HG02623 (cell line): ENCODE results near the gene ACACB.

Source experiments
- ATAC-seq: cut with Tn5 transposase; IDR thresholded peaks from one replicate; pipeline ENCODE4 v1.9.1; 2021; ENCODE audit warnings: moderate library complexity; ENCODE audit not compliant: unreplicated experiment

Gene ACACB

GRCh38 chr12:109292342-109292711 is 175.9 kb downstream of the ACACB start:
- no peak for ATAC-seq

DNA sequence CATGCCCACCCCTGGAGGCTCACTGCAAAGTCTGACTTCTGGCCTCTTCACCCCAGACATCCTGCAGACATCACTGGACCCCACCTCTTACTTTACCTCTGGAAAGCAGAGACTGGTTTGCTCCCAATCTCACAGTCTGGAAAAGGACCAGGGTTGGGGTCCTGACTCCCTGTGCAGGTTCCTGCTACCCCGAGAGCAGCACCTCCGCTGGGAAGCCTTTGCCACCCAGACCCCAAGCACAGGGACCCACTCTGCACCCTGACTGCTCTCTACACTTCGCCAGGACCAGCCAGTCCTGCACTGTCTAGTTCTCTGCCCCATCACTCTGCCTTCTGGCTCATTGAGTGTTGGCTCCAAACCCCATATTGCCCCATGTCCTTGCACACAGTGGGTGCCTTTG is 176.7 kb downstream of the ACACB start:
- no peak for ATAC-seq

DNA sequence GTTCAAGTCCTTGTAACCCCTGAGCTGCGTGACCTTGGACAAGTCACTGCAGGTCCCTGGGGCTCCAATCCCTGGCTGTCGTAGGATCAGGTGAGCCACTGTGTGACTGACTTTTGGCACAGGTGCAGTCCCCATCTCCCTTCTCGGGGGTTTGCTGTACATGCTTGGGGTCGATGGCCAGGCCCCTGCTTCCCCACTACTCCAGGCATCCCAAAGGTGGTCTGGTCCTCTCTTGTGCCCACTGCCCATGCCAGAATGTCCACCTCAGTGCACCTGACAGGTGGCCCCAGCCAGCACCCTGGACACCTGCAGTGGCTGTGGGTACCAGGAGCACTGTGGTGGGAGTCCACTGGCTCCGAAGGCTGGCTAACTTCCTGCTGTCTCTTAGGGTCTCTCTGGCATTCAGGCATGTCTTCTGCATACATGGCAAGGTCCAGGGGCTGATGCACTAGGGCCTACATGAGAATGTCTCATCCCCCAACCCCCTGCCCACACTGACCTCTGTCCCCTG is 178.0 kb downstream of the ACACB start:
- ATAC-seq, result no peak

DNA sequence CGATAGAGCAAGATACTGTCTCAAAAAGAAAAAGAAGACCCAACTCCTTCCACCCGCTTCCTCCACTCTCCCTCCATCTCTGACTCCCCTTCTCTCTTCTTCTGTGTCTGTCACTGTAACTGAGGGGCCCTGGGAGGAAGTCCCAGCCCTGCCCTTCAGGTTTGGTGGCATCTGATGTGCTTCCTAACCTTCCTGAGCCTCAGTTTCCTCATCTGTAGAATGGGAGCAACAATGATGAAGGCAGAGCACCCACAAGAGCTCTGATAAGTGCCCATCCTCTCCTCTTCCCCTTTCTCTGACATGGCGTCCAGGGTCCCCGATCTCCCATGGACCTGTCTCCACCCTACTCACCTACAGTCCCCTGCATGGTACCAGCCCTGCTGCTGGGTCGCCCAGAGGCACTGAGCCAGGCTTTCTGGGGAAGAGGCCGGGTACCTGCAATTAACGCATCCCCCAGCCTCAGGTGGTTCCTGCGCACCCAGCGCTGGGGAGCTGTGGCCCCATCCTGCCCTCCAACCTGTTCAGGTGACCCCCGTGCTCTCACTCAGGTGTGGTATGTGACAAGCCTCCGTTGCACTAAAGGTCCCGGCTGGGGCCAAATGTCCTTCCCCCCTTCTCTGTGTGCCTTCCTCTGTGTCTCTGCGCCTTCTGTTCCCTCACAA is 179.5 kb downstream of the ACACB start:
- ATAC-seq, result no peak

- no peak for ATAC-seq
Measured at GRCh38 chr12:109296431-109296830, 180.0 kb downstream of the ACACB start.

GRCh38 chr12:109299849-109300248 is 183.5 kb downstream of the ACACB start:
- no peak for ATAC-seq

DNA sequence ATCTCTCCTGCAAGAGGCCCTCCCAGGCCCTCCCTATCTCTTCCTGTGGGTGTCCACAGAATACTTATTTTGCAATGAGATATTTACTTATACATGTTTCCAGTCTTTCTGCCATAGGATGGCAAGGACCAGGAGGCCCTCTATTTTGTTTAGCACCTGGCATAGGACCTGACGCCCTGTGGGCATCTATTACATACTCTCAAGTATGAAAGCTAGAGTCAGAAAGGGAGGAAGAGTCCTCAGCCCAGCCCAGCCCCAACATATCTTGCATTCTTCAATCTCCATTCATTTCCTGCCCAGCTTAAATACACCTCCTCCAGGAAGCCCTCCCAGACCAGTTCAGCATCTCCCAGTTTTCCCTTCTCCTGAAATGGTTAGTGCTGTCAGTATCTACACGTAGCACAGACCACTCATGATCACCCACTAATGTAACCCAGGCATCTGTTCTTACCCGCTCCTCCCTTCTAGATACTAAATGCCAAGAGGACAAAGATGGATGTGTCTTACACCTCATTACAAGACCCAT is 185.3 kb downstream of the ACACB start:
- no peak for ATAC-seq

DNA sequence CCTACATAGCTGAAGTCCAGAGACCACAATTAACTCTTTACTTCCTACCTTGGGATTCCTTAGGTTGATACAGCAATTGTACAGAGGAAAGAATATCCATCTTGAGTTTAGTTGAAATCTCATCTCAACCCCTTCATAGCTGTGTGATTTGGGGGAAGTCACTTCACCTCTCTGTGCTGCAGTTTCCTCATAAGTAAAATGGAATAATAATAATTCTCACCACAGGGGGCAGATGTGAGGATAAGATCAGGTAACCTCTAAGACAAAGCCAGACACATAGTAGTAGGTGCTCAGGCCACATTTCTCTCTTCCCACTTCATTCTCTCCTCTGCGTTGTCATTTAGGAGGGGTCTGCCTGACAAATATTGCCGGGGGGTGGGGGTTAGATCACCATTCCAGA is 186.0 kb downstream of the ACACB start:
- no peak for ATAC-seq

GRCh38 chr12:109302770-109303169 is 186.4 kb downstream of the ACACB start:
- ATAC-seq, result no peak

DNA sequence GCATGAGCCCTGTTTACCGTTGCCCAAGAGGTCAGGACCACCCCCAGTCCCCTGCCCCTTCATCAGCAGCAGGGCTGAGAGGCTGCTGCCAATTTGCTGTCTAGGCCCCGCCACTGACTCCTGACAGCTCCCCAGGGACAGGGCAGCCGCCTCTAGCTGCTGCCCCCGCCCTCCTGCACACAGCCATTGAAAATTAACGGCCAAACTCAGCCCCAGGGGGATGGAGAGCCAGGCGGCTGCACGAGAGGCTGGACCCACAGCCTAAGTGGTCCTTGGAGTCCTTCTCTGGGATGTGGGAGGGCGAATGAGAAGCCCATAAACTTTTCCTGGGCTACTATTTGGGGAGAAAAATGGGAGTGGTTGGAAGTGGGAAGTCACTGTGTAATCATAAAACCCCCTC is 188.1 kb downstream of the ACACB start:
- no peak for ATAC-seq

- no peak for ATAC-seq
Measured at GRCh38 chr12:109305547-109305946, 189.2 kb downstream of the ACACB start.

- ATAC-seq, result no peak
Measured at GRCh38 chr12:109307051-109307450, 190.7 kb downstream of the ACACB start.

DNA sequence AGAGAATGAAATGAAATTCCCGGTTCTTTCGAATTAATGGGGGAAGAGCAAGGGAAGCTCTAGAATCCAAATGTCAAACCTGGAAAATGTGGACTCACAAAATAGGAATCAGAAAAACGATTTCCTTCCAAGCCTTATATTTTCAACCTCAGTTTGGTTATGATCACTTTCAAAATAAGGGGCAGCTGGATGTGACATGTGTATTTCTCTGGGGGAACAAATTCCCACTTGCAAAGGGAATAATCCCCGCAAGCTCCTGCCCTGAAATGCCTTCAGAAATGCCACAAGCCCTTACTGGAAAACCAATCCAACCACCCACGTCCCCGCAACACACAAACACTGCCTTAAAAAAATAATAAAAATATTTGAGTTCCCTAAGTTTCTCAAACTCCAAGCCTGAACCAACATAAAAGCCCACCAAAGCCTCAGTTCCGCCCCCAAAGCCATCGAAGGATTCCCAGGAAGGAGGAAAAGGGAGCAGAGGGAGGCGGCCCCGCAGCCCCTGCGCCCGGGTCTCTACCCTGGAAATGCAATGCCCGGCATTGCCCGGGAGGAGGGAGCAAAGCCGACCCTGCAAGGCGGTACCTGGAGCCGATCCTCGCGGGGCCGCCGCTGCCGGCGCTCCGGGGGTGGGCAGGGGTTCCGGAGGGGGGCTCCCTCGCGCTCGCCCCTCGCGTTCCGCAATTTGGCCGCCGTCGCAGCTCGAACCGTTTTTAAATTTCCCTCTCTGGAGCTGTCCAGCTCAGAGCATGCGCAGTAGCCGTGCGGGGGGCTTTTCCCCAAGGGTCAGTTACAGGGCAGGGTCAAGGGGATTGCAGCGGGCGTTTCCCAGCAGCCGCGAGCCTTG is 192.4 kb downstream of the ACACB start, which contains the start of gene FOXN4:
TSS of gene FOXN4 (minus strand) at position 751 of the 847 bp plus-strand sequence. CDS start 963 bp downstream, outside the sequence.
- no peak for ATAC-seq

DNA sequence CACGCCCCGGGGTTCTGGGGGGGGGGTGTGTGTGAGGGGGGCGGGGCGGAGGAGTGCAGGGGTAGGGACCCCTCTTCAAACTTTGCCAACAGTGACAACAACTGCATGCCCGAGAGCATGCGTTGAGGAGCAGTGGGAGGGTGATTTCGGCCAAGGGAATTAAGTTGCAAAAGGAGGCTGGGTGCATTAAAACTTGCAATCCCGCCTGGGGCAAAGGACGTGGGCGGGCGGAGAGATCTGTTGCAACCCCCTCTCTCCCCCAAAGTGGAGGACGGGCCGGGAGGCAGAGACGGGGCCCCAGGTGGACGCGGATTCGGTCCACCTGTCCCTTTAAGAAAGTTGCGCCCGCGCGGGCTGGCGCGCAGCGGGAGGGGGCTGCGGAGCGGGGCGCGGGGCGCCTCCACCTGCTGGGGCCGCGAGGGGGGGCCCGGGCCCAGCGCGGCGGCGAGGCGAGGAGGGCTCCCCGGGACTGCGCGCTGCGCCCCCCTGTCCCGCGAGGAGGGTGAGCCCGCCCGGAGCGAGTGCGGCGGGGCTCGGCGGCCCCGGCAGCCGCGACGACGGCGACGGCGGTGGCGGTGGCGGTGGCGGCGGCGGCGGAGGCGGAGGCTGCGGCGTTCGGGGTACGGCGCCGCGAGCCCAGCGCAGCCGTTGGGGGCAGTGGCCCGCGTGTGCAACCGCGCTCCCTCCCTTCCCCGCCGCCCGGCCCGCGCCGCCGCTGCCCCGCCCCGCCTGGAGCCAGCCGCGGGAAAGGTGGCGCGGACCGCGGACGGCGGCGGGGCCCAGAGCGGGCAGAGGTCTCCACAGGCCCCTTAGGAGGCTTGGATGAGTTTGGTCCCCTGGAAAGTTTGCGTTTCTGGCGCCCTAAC is 193.2 kb downstream of the ACACB start:
- ATAC-seq, result no peak

- ATAC-seq, result no peak
Measured at GRCh38 chr12:109310247-109311125, 194.1 kb downstream of the ACACB start.
